GM12874 (cell line): ENCODE results near the gene CMC4.

Source experiments
- TF ChIP-seq, protein P1 (sequence below): IDR thresholded peaks from 2 replicates; pipeline ENCODE4 v1.5.1; 2011; ENCODE audit warnings: low read depth, mild to moderate bottlenecking, control low read depth, low read length, moderate library complexity; ENCODE audit not compliant: insufficient read depth

Gene CMC4

DNA sequence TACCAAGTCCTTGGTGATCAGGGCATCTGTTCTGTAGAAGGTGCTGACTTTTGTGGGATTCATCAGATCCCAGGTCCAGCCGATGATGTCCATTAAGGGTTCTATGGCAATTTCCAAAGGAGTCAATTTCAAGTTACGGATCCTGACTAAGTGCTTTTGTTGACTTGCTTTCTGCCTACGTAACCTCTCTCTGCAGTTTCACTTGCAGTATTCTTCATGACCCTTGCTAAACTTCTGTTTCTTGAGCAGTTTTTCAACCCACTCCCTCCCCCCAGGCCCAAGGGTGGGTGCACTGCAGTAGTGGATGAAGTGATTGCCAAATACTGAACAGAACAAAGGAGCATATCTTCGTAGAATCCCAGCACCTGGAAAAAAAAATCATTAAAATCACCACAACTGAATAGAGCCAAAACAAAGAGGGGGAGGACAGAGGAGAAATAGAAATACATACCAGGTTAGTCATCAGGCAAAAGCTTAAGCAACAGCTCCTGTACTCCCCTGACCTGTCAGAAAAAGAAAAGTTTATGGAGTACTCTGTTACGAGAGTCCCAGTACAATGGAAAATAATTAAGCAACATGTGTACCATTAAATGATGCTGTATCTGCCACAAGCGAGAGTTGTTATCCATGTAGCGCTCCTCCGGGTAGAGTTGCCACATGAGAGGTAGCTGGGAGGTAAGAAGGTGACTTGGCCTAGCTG lies 5.8 kb downstream of the CMC4 start:
- TF ChIP-seq, protein P1, sequence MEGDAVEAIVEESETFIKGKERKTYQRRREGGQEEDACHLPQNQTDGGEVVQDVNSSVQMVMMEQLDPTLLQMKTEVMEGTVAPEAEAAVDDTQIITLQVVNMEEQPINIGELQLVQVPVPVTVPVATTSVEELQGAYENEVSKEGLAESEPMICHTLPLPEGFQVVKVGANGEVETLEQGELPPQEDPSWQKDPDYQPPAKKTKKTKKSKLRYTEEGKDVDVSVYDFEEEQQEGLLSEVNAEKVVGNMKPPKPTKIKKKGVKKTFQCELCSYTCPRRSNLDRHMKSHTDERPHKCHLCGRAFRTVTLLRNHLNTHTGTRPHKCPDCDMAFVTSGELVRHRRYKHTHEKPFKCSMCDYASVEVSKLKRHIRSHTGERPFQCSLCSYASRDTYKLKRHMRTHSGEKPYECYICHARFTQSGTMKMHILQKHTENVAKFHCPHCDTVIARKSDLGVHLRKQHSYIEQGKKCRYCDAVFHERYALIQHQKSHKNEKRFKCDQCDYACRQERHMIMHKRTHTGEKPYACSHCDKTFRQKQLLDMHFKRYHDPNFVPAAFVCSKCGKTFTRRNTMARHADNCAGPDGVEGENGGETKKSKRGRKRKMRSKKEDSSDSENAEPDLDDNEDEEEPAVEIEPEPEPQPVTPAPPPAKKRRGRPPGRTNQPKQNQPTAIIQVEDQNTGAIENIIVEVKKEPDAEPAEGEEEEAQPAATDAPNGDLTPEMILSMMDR = no peak

DNA sequence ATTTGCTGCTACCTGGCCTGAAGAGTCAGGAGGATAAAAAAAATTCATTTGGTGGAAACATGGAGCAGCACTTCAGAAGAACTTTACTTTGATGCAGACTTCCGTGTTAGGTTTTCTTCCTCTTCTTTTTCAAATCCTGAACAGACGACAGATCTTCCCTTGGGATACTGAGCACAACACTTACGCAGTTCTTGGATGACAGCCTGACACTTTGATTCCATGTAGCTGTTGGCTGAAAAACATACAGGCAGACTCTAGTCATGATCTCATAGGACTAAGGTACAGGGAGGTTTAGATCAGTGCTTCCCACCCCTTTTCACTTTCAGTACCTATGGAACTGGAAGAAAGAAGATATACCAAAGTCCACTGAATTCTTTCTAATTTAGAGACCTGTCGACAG lies 9.2 kb downstream of the CMC4 start:
- TF ChIP-seq, protein P1 = no peak

DNA sequence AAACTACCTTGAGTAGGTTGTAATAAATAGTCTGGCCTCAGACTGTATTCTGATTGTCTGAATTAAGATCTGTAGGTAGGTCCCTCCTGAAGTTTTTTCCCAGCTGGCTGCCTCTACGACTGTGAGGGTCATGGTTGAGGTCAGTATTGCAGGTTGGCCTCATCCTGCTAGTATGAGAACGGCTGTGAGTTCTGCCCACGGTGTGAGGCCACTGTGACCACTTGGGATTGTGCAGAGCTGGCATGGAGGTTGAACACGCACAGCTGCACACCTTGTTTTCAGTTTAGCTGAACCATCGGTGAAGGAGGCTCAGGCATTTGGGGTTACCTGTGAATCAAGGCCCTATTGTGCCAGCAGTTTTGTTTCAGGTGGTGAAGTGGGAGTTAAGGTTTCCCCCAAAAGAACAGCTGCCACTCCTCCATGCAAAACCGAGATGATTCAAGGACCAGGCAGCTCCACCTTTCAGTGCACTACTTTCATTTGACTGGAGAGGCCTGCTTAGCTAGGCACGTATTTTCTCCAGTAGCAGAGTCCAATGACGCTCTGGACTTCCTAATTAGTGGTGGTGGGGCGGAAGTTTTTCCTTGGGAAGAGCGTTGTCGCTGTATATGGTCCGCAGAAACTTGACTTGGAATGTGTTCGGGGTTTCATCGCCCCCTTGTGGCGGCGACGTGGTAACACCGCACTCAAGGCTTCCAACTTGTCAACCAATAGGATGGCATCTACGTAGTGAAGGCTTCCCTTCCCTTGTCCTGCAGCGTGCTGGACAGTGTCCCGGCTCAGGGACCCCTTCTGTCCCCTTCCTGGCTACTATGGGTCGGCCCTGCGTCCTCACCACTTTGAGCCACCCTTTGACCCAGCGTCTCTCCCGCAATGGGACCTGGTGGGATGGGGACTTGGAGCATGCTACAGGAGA lies 13.8 kb downstream of the CMC4 start:
- TF ChIP-seq, protein P1 = peak; percentile 69

DNA sequence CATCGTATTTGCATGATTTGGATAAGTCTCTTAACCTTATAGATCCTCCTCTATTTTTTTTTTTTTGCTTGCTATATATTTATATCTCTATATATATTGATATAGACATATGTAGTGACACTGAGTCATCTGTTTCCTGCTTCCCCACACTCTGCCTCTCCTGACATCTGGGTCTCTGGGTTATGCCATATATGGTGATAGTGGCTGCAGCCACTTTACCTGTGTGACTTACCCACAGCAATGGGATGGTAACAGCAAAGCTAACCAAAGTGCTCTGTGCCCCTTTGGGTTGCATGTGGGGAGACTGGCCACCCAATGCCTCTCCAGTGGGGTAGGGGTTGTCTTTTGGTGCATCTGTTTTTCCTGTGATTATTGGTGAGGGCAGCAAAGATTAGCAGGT lies 14.5 kb downstream of the CMC4 start:
- TF ChIP-seq, protein P1 = no peak

DNA sequence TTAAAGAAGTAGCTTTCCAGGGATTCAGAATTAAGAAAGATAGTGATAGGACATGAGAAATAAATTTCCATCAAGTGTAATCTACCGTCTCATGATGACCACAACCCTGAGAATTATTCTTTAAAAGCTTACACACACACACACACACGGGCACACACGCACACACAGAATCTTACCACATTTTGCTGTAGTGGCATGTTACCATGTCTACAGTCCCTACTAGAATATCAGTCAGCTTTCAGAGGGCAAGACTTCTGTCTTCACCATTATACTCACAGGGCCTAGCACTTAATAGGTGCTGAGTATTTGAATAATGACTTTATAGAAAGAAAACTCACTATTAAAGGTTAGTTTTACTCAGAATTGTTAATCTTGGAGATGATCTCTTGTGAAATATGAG lies 15.4 kb downstream of the CMC4 start:
- TF ChIP-seq, protein P1 = no peak

DNA sequence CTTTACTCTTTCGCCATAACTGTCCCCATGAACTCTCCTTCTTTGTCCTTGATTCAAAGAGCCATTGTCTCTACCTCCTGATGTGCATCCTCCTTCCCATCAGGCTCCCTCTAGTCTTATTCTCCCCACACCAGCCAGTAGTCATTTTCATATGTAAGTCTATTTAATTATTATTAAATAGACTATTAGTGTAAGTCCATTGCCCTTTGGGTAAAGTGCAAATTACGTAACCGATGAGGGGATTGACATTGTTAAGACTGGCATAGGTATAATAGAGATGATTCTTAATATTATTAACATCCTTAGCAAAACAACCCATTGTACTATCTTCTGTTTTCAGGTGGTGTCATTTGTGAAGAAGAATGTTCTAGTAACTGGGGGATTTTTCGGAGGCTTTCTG lies 16.7 kb downstream of the CMC4 start:
- TF ChIP-seq, protein P1 = no peak

DNA sequence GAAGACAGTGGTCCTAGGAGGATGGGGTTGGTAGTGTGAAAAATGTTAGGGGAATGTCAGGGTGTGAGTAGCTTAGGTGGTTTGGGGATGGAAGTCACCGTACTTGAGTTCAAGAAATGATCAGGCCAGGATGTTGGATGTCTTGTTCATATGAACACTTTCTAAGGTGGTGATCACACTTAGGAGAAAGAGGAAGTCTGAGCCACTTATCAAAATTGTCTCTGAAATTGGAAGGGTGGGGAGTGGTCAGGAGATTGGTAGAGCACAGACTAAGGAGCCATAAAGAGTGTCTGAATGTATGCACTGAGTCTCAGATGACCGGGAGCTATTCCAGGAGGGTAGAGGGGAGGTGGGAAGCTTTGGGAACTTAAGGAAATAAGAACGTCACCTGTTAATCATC lies 17.3 kb downstream of the CMC4 start:
- TF ChIP-seq, protein P1 = no peak
